Measurements from ENCODE around the gene SCN9A.
"Not testable (repeated sequence)": the region's sequence is repeated elsewhere in the genome, so short reads cannot be mapped to it uniquely, and the experiment has no call there.

SCN9A gene

DNA sequence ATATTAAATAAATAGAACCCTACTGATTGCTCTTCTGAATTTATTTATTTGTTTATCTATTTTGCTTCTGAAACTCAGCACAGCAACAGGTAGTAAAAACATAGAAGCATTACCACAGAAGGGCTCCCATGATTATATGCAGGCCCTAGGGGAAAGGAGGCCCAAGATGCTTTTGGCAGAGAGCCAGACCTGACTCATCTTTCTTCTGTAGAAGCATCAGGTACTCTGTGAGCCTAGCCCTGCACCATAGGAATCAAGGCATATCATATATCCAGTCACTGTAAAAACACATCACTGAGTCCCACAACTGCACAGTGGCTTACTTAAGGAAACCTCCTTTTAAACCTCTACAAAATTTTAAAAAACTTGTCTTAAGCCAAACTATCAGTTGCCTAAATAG is 1.8 kb downstream of the SCN9A start:
- DNase-seq = no peak

DNA sequence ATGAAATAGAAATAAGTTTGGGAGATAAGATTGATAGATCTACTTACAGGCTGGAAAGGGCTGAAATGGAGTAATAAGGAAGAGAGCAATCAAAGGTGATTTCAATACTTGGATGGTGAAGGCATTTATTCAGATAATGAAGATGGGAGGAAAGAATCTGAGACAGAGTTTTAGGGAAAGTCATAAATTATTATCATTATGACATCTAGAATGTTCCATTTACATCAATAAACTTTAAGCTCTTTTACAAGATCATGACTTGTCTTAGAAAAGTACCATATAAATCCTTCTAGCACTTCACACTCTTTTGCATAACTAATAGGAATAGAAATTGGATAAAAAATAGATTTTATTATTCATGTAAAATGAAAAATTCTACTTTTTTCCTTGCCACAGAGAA is 2.2 kb downstream of the SCN9A start:
- no peak for DNase-seq

DNA sequence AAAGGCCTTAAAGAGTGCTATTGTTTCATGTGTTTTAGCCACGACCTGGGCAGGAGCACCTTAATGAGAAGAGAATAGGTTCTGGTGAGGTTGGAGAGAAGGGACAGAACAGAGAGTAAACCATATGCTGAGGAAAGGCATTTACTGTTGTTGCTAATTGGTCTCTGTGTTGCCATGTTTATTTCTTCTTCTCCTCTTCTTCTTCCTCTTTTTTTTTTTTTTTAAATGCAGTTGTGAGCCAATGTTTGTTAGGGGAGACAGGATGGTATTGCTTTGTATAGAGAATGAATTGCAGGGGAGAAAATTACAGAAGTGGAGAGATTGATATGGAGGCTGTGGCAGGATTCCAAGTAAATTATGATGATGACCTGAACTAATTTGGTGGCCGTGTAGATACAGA is 2.6 kb downstream of the SCN9A start:
- DNase-seq = no peak

DNA sequence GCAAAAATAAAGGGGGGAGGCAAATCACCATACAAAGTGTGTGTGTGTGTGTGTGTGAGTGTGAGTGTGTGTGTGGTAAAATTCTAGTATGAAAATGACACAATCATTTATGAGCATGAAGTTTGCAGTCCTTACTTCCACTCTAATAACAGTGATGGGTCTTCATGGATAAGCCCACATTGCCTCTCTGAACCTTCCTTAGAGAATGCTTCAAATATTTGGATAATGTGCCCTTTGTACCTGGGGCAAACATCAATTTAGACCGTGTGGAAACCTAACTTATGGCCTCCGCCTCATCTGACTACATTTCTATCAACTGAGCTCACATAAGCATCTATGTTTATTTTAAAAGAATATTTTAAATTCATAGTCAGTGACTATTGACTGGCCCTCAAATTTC is 3.7 kb downstream of the SCN9A start:
- no peak for DNase-seq

DNA sequence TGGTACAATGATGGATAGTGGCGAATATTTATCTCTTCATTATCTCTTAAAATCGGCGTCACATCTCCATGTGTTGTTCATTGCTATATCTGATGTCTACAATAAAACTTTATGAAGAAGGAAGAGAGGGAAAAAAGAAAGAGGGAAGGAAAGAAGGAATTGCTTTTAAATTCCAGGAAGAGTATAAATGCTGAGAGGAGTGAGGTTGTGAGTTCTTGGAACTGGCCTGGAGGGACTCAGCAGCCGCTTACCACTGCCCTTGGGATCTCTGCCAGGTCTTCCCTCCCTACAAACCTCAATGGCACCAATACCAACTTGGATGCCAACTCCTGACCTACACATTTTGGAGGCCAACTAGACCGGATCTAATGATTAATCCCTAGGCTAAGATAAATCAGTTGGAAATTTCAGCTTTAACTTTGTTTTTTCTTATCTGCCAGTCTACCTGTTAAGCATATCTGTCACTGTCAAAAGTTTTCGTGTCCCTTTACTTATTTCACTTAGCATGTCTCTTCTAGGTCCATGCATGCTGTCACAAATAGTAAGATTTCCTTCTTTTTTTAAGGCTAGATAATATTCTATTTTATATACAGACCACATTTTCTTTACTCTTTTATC is 9.8 kb downstream of the SCN9A start:
- no peak for DNase-seq

DNA sequence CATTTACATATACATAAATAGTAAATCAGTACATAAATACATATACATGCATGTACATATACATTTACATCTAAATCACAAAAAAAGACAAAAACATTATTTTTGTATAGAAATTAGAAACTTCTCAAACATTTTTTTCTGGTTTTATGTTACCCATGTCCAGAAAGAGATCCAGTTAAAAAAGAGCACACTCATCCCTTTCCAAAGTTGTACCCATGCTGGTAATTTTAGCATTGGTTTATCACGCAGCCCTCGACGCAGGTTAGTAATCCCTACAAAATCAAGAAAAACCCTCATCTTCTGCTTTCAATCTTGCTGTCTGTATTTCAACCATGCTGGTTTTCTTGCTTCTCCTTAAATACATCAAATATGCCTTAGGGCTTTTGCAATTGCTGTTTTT is 10.5 kb downstream of the SCN9A start:
- DNase-seq = no peak

DNA sequence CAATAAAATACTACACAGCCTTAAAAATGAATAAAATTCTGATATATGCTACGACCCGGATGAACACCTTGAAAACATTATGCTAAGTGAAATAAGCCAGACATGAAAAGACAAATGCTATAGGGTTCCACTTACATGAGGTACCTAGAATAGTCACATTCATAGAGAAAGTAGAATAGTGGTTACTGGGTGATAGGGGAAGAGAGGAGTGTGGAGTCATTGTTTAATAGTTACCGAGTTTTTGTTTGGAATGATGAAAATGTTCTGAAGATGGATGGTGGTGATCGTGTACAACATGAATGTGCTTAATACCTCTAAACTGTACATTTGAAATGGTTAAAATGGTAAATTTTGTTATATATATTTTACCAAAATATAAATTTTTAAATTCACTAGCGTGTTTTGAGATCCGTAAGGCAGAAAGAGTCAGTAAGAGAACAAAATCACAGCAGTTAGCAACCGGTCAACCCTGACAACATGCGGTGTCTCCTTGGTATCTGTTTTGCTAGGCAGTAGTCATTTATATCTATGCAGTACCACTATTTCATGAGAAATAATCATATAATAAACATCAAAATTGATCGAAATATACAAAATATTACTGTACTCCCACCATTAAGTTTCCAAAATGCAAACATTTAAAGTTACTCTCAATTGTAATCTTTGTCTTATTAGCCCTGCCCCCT is 11.1 kb downstream of the SCN9A start:
- DNase-seq = no peak

DNA sequence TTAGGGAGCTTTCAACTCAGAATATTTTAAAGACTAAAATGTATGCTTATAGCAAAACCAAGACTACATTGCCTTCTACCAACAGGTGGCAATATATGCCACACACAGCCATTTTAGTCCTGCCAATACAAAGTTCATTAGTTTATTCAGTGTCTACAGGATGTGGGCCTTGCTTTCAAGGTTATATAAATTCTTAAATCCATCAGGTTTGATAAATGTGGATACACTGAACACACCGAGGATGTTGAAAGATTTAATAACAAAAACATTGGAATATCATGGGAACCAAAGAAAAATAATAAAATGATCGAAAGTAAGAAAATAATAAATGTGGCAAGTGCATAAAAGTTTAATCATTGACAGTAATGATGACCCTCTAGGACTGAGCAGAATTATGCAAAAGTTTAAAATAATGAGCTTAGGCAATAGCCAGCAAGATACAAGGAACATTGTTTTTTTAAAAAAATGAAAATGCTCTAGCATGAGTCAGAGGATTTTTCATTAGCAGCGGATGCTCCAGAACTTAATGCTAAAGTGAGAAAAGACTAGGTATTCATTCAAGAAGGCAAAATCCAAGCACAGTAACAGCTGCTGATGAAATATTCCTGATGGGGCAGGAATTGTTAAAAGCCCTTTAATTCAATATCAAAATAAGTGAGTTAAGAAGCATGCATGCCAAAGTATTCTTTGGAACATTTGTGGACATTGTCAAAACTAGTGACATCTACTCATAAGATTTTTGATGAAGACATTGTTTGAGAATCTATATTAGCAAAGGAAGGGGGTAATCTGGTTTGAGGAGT is 14.2 kb downstream of the SCN9A start:
- peak; percentile 5 for DNase-seq

DNA sequence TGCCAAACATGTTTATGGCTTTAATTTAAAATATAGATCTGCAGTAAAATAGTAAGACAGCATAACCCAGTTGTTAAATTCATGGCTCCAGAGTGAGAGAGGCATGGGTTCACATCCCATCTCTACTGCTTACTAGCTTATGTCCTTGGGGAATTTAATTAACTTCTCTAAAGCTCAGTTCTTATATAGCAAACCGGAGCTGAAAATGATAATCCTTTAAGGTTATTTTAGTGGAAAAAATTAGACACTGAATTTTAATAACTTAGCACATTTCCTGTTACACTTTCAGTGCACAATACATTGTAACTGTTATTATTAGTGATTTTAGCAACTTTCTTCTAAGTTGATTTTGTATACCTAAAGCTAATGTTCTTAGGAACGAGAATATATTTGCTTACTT is 14.8 kb downstream of the SCN9A start:
- DNase-seq = no peak

DNA sequence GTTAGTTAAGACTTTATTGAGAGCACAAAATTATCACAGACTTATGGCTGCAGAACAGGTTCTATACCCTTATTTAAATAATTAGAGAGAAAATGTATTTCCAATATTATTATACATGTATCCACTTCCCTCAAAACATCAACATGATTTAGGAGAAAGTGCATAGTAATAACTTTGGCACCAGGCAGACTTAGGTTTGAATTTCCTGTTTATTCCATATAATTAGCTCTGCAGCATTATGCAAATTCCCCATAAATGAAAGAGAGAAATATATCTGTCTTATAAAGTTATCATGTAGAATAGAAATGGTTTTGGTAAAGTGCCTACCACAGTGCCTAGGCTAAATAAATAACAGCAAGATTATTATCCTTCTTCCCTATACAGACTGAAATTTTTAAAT is 15.3 kb downstream of the SCN9A start:
- no peak for DNase-seq

DNA sequence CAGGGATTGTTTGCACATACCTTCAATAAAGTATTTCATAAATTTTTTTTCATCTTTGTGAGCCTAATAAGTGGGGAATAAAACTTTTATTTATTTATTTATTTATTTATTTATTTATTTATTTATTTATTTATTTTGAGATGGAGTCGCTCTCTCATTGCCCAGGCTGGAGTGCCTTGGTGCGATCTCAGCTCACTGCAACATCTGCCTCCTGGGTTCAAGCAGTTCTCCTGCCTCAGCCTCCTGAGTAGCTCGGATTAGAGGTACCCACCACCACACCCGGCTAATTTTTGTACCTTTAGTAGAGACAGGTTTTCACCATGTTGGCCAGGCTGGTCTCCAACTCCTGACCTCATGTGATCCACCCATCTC is 17.8 kb downstream of the SCN9A start:
- DNase-seq = not testable (repeated sequence)

DNA sequence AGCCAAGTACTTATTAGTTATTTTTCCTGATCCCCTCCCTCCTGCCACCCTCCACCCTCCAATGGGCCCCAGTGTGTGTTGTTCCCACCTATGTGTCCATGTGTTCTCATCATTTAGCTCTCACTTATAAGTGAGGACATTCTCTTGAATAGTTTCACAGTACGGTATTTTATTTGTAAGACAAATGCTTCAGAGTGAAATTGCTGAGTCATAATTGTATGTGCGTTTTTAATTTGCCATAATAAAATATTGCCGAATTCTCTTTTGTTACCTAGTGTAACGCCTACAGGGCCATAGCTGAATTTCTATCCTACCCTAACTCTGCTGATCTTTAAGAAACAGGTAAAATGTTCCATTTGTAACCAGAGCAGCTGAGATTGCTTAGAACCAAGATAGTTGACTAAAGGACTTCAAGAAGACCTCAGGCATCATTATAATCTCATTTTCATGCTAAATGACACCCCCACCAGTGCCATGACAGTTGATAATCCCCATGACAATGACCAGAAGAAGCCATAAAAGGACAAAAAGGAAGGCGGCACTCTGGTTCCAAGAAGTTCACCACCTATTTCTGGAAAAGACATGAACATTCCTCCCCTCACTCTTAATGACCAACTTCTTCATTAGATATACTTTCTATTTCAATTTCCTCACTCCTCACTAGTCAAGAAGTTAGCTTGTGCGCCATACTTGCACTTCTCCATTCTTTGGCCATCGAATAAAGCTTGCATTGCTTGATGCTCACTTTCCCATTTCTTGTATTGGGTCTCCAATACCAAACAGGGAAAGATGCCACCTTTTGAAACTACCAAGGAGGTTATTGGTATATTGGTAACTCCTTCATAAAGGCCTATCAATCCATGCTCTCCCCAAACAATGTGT is 18.4 kb downstream of the SCN9A start:
- DNase-seq = no peak

DNA sequence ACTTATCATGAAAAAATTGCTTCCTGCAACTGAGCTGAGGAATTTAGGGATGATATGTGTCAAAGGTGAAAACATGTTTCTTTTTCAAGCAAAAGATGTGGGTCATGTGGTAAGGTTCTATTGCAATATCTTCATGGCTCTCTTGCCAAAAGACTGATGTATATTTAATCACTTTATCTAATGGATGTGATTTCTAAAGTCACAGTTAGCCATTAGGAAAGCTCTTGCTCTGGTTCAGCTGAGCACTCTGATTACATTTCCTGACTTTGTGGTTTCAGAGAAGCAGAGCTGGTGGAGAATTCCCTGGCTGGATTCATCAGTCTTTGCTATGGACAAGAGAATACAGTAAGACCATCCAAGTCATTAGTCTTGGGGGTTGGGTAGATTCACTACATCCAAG is 24.4 kb downstream of the SCN9A start:
- DNase-seq = no peak

DNA sequence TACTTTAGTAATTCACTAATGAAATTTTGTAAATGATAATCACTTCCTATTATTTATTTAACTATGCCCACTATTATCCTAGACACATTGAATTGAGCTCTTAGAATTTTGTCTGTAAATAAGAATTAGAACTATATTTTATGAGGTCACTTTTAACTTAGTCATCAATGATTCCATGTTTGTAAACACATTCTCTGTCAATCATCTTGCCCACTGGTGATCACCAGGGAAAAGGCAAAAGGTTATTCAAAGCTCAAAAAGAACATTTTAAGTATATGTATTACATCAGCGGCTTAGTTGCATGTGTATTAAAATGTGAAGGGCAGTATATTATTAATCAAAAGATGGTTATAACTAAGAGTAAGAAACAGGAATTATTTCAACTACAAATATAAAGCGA is 25.2 kb downstream of the SCN9A start:
- DNase-seq = no peak

DNA sequence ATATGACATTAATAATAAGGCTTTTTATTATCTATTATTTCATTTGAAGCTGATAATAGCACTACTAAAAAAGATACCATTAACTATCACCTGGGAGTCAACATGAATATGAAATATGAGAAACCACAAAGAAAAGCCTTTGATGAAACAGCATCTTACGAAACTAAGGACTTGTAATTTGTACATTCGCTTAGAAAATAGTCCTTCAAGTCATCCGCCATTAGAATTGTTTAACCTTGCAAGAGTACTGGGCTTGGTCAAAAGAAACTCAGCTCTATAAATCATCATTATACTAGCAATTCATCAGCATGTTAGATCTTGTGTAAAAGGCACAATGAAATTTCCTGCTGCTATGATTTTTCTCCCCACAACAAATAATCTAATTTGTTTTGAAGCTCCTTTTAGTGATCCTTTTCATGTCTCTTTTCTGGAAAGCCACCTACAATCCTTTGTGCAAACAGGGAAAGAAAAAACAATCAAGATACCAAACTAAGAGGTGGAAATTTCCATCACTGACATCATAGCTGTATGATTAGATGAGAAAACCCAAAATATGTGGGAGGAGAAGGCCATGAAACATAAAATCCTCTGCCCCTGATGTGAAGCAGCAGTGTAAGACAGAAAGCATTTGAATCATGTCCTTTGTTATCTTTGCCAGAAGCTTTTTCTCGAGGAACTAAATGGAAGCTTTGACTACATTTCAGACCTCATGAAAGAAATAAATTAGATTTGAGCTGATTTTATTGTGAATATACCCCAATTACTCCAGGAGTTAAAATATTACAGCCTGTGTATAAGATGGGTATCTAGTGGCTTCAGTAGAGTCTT is 31.2 kb downstream of the SCN9A start:
- DNase-seq = no peak

DNA sequence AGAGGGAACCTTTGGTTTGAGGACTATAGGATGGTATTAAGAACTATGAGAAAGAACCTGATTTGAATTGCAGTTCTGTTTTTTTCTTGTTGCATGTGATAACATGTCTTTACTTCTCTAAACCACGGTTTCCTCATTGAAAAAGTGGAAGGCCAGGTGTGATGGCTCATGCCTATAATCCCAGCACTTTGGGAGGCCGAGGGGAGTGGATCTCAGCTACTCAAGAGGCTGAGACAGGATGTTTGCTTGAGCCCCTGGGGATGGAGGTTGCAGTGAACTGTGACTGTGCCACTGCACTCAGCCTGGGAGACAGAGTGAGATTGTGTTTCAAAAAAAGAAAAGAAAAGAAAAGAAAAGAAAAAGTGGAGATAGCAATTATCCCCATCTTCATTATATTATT is 32.3 kb downstream of the SCN9A start:
- DNase-seq = no peak

DNA sequence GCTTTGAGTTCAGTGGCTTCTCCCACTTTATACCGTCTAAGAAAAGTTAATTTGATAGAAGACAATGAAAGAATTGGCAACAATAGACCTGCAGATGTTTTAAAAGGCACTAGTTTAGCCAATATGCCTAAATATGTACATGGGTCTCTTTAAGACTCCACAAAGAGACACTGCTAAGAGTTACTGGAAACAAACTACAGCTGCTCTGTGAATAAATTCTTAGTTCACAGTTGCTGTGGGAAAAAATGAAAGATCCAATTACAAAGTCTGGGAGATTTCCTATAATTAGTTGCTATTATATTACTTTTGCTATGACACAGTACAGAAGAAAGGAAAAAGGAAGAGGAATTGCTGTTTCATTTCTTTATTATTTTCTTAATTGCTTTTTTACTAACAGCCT is 34.3 kb downstream of the SCN9A start:
- DNase-seq = no peak

DNA sequence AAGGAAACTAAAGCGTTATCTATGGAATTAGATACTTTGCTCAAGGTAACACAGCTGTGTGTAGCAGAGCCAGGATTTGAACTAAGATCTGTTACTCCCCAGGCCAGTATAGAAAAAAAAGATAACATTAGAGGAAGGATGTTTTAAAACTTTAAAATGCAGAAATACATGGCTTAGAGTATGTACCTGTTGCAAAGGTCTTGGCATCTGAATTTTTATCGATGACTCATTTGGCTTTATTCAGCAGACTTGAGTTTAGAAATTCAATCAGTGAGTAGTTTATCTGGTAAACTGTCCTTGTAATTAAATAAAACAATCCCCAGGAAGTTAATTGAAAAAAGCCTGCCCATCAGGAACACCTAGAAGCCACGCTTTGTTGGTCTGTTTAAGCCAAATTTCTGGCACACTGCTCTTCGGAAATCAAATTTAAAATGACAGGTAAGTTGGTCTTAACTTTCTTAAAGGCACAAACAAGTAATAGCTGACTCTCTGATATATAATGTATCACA is 36.9 kb downstream of the SCN9A start:
- DNase-seq = no peak

DNA sequence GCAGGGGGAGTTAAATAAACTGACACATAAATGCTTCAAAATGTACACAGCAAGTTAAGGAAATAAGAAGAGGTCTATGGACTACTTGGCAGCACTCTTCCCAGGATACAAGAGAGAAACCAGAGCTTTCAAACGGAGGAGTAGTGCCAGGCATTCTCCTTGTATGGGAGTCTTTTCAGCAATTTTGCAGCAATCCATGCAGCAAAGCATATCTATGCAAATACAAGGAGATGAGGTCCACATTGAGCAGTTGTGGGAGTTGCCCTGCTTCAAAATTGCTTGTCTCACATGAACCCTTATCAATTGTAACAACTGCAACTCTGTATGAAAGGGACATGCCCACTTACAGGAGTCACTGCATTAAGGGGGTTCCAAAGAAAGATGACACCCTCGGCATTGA is 37.8 kb downstream of the SCN9A start:
- DNase-seq = no peak

DNA sequence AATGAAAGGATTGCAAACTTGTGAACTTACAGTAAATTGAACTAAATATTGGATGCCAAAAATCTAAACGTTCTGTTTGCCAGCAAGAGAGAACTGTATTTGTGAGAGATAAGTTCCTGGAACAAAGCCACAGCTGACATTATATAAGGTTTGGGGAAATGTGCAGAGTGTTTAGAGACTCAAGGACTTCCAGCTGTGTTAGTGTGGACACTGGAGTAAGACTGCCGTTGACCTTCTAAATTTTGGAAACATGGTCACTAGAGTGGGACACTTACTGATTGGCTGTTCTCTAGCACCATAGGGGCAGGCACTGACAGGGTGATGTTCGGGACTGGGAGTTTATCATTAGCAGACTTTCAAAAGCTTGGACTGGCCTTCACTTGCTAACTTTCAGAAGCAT is 40.5 kb downstream of the SCN9A start:
- no peak for DNase-seq

DNA sequence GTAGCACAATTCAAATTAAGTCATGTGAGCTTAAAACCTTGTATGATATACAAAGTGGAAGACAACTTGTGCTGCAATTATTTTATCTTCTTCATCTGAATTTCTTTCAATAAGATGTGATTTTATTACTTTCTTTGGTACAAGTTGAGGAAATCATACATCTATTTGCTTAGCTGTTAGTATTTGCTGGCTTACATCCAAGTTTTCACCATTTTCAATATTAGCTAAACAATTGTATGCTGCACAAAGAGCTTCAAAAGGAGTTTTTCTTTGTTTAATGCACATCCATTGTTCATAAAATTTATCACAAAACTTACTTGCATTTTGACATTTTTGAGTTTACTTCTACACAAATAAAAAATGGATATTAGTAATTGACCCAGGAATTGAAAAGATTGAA is 40.9 kb downstream of the SCN9A start:
- DNase-seq = no peak

DNA sequence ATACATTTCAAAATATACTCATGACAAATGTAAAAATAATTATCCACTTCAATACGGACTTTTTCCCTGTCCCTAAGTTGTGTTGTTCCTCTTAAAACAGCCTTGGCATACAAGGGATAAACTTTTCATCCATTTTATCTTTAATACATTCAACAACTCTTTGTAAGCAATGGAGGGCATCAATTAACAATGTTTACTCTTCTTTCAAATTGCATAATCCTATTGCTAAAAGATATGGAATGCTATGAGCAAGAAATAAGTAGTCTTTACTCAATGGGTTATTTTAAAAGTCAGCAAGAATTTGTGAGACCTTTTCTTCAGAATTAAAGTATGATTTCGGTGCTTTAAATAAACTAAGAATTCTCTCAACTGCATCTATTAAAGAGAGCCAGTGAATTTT is 41.9 kb downstream of the SCN9A start:
- DNase-seq = no peak

Measured in GDM1 (cell line).